HG03135 (cell line): Measurements from ENCODE around the gene TXNDC17.
"Not testable (repeated sequence)": the region's sequence is repeated elsewhere in the genome, so short reads cannot be mapped to it uniquely, and the experiment has no call there.

ENCODE experiments used
- ATAC-seq: cut with Tn5 transposase; IDR thresholded peaks from one replicate; pipeline ENCODE4 v1.9.1; 2021; ENCODE audit warnings: mild to moderate bottlenecking, moderate library complexity; ENCODE audit not compliant: unreplicated experiment

The TXNDC17 gene

GRCh38 chr17:6636616-6637457 lies 4.0 kb upstream of the TXNDC17 start:
- ATAC-seq = no peak

DNA sequence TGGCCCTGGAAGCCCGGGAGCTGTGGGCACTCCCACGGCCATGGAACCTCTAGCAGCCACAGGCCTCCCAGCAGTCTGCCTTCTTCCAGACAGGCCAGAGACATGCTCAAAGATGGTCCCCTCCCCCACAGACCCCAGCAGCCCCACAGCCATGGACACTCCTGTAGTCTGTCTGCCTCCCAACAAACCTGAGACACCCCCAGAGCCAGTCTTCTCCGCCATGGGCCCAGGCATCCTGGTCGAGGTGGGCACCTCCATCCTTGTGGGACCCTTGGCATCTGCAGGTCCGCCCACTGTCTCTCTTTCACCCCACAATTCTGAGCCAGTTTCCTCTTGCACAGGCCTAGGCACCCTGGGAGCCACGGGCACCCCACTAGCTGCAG lies 3.4 kb upstream of the TXNDC17 start:
- ATAC-seq = no peak

- no peak for ATAC-seq
These were observed 2.6 kb upstream of the TXNDC17 start for GRCh38 chr17:6638046-6638908.

DNA sequence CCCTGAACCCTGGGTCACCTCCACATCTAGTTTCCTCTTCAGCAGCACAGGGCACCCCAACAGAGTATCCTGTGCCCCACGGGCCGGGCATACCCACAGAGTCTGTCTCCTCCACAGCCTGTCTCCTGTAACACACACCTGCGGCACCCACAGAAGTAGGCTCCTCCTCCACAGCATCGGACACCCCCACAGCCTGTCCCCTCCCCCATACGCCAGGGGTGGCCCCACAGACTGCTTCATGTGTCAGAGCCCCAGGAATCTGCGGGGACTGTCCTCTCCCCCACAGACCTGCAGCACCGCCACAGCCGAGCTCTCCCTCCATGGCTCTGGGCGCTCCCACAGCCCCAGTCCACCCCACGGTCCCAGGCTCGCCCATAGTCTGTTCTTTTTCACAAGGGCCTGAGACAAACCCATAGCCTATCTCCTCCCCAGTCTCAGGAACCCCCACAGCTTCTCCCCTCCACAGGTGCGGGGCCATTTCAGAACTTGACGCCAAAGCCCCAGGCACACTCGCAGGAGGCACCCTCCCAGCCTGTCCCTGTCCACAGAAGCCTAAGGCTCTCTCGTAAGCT lies 1.8 kb upstream of the TXNDC17 start:
- ATAC-seq = no peak

GRCh38 chr17:6639586-6640535 lies 999 bp upstream of the TXNDC17 start:
- peak; percentile 9 for ATAC-seq

GRCh38 chr17:6641247-6641863 lies 495 bp downstream of the TXNDC17 start:
- ATAC-seq = peak; percentile 14

DNA sequence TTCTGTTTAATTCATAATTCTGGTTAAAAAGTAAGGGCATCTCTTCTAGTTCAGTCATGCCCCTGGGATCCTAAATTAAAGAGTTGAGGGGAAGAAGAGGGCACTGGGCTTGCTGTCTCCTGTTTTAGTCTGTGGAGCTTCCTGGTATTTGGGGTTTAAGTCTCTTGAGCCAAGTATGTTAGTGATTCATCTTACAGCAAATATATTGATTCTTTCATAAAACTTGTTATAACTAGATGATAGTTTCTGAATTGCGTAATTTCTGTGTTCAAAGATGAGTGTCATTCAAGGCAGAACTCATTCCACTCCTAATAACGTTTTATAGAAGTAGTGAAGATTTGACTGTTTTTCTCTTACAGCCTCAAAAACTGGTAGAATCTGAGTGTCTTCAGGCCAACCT lies 1.7 kb downstream of the TXNDC17 start:
- no peak for ATAC-seq

DNA sequence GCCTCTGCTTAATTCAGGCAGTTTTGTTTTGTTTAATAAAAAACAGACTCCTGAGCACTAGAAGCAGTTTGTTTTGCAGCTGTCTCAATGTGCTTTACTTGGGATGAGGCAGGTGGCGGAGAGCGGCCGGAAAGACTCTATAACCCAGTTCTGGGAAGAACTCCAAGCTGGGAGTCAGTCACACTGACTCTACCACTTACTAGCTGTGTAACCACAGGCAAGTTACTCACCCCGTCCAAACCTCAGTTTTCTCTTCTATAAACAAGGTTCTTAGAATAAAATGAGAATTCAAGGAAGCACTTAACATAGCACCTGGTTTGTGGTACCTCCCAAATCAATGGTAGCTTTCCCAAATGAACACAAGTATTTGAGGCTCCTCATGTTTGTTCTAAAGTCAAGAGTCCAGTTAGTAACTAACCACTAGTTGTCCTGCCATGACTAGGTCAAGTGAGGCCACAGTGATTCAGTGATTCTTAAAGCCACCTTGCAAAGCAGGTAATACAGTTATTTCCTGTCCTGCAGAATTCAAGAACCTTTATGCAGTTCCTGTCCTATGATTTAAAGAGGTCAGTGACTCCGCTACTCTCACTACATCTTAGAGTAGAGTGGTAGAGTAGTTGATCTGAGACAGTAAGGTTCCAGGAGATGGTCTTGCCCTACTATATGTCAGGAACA lies 2.7 kb downstream of the TXNDC17 start:
- no peak for ATAC-seq

DNA sequence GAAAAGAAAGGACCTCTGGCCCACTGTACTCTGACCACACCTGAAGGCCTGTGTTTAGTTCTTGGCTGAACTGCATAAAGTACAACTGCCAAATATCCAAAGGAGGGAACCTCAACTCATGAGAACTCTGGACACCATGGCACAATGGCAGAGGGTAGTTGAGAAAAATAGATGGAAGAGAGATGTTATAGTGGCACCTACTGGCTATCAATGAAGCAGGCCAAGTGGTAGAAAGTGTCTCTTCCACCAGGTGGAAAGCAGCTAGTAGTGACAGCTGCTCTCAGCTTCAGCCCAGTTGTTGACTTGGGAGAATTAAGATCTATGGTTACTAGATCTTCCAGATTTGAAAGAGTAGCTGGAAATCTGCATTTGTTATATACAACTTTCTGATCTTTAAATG lies 7.3 kb downstream of the TXNDC17 start:
- no peak for ATAC-seq

- peak; percentile 80 for ATAC-seq
These were observed 10.6 kb downstream of the TXNDC17 start, which contains the start of the genes C17orf100 and MED31 for GRCh38 chr17:6651354-6651918. Gene C17orf100, plus strand, starts transcription at chr17:6651762. Its CDS starts 152 bp downstream, at chr17:6651914. Gene MED31, minus strand, starts transcription at chr17:6651605. Its CDS starts 77 bp downstream, at chr17:6651528.

DNA sequence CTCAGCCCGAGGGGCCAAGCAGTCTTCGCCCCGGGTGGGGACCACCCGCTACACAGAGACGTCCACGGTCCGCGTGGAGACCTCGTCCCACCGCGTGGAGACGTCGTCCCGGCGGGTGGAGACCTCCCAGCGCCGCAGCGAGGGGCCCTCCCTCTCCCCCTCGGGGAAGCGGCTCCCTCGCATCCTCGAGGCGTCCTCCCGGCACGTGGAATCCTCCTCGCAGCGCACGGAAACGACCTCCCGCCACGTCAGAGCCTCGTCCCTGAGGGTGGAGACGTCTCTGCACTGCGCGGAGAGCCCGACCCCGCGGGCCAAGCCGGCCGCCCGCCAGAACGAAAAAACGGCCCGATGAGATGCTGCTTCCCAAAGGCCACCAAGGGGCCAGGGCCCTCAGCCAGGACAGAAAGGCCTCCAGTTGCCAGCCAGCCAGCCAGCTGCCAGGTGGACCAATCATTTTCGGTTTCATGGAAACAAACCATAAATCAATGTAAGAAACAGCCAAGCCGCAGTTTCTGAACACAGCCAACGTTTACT lies 11.1 kb downstream of the TXNDC17 start:
- no peak for ATAC-seq

DNA sequence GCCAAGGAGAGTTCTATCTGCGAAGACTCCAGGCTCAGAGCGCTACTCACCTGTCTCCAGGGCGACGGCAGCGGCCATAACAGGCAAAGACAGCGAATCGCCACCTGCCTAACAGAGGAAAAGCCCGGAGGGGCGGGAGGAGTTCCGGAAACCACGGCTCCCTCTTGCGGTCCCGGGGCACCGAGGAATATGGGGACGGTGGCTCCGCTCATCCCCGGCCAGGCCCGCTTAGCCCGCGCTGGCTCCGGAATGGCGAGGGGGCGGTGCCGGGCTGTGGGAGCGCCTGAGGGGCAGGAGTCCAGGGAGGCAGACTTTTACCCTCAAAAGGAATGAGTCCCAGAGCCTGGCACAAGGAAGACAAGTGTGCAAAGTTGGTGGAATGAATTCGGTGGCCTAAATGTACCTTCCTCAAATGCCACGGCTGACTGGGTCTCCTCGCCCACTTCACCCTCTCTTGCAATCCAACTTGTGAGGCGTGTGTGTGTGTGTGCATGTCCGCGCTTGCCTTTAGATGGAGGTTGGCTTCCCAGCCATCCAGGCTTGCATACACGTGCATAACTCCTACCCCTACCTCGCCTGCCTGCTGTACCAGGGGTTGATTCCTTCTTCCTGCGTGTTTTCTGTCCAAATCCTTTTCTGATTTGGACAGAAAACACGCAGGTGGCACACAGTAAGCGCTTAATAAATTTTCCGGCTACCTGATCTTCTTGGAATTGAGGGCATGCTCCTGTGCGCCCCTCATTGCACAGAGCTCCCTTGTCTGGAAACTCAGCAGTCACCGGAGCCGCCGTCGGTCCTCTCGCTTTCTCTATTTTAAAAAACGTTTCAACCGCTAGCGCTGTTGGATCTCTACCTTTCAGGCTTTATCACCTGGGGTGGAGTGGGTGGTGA lies 14.2 kb downstream of the TXNDC17 start:
- ATAC-seq = no peak

GRCh38 chr17:6655732-6656361 lies 15.0 kb downstream of the TXNDC17 start:
- ATAC-seq = not testable (repeated sequence)

DNA sequence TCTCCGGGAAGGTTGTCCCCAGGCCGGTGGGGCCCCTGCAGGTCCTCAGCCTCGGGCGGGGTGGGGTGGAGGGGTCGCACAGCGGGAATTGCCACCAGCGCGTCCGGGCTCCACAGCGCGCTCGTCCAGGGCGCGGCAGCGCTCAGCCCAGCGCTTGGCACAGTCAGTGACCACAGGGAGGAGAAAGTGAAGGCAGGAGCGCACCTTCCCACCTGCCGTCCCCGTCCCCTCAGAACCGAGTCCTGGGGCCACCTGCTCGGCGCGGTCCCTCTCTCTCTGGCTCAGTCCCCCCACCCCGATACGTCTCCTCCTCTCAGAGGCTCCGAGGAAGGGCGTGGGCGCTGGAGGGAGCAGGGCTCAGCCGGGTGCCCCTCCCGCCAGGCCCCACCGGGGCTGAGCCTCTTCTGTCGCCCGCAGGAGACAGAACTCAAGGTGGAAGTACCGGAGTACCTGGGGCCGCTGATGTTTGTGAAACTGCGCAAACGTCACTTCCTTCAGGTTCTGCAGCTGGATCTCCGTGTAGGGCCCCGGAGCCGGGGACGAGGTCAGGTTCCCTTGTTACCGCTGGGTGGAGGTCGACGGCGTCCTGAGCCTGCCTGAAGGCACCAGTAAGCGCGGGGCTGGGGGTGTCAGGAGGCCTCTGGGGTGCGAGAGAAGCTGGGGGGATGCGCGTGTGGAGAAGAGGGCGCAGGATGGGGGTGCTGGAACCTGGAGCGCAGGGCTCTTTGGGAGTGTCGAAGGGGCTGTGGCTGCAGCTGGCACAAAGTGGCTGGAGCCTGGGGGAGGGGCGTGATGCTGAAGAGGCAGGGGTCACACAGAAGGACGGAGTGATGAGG lies 16.2 kb downstream of the TXNDC17 start:
- ATAC-seq = not testable (repeated sequence)

DNA sequence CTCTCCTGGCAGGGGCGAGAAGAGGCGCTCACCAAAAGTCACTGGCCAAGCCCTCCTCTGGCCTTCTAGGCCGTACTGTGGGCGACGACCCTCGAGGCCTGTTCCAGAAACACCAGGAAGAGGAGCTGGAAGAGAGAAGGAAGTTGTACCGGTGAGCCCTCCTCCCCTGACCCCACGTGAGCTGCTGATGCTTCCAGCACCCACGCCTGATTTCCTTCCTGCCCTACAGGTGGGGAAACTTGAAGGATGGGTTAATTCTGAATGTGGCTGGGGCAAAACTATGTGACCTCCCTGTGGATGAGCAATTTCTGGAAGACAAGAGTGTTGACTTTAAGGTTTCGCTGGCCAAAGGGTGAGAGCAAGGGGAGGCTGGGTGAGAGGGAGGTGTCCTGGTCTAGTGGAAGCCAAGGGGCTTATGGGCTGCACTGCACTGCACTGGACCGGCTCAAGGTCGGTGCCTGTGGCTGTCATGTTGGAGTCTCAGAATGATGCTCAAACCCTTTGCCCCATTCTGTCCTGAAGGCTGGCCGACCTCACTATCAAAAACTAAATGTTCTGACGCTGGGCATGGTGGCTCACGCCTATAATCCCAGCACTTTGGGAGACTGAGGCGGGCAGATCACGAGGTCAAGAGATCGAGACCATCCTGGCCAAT lies 16.9 kb downstream of the TXNDC17 start:
- ATAC-seq = no peak

- ATAC-seq = not testable (repeated sequence)
These were observed 17.6 kb downstream of the TXNDC17 start for GRCh38 chr17:6658411-6658810.
